Progenitor cell of endocrine pancreas (in vitro differentiated cells): Measurements from ENCODE around the gene FBXW8. TPM values are rescaled to one million over a fixed set of nuclear protein-coding genes. Genes with fewer than 3 reads are reported as not detected.

Experiments used
- DNase-seq: peaks from one replicate; pipeline ENCODE4 v3.0.0; 2021; ENCODE audit warnings: low spot score; ENCODE audit not compliant: unreplicated experiment
- H3K27ac Mint-ChIP-seq: 2 replicates; pipeline ENCODE4 v1.8.0; 2021; ENCODE audit warnings: mild to moderate bottlenecking, moderate library complexity, mixed read lengths
- H3K27me3 Mint-ChIP-seq: 2 replicates; pipeline ENCODE4 v1.8.0; 2021; ENCODE audit warnings: mixed read lengths
- H3K36me3 Mint-ChIP-seq: 2 replicates; pipeline ENCODE4 v1.8.0; 2022; ENCODE audit warnings: mixed read lengths; ENCODE audit not compliant: insufficient read depth
- H3K4me1 Mint-ChIP-seq: 2 replicates; pipeline ENCODE4 v1.8.0; 2021; ENCODE audit warnings: low read depth, mixed read lengths
- H3K4me3 Mint-ChIP-seq: 2 replicates; pipeline ENCODE4 v1.8.0; 2021; ENCODE audit warnings: low read depth, mild to moderate bottlenecking, moderate library complexity, mixed read lengths
- H3K9me3 Mint-ChIP-seq: 2 replicates; pipeline ENCODE4 v1.8.0; 2021; ENCODE audit warnings: low read depth, mixed read lengths
- CTCF ChIP-seq: fragments of 200-600 bp; sonication (generic); IDR thresholded peaks from one replicate; pipeline ENCODE4 v1.5.0; 2021; ENCODE audit warnings: antibody characterized with exemption, mild to moderate bottlenecking; ENCODE audit not compliant: unreplicated experiment
- total RNA-seq: library from RNA; stranded (reverse); gene quantifications from 2 replicates; pipeline ENCODE4 v1.2.1, GENCODE V29; 2021

Gene FBXW8
- total RNA-seq, 1 donor from 2014 or later, result 32.6 TPM

DNA sequence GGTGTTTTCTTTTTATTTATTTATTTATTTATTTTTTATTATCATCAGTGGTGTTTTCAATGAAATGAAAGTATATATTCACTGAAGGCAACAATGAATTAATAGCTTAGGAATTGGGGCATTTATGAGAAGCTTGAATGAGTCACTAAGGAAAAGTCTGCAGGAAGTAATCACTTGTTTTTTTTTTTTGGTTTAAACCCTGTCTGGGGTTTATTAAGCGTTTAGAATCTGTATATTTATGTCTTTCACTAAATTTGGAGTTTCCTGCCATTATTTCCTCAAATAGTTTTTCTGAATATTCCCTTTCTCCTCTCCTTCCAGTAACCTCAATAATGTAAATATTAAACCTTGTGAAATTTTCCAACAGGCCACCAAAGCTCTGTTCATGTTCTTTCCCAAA lies 103.0 kb downstream of the FBXW8 start:
- no peak for DNase-seq
- Mint-ChIP-seq H3K27me3 (no peaks in the 10 kb centered on the region), H3K9me3 (peaks cover 8% of the 10 kb centered on the region), H3K27ac (no peak overlapping the region), H3K4me3 (no peak overlapping the region), H3K36me3 (peaks cover 46% of the 10 kb centered on the region), H3K4me1 (no peaks in the 10 kb centered on the region)
- no peak for TF ChIP-seq CTCF

DNA sequence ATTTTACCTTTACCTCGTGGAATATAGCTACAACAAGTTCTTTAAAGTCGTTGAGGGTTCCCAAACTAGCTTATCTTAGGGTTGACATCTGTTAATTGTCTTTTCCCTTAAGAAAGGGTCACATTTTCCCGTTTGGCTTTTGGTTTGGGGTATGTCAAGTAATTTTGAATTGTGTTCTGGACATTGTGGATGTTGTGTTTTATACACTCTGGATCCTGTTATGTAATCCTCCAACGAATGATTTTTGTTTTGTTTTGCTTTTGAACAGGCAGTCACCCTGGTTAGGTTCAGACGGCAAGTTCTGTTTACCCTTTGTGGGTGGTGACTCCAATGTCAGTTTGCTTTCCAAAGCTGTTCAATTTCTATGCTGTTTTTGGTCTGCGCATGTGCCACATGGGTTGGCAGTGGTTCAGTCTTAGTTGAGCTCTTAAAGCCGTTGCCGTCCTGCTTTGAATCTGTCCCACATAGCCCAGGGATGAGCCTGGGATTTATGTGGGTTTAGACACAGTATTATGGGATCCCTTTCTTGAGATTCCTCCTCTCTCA lies 103.7 kb downstream of the FBXW8 start:
- Mint-ChIP-seq H3K27me3 (no peaks in the 10 kb centered on the region), H3K4me1 (no peaks in the 10 kb centered on the region), H3K27ac (peak overlapping the region; percentile 63)

DNA sequence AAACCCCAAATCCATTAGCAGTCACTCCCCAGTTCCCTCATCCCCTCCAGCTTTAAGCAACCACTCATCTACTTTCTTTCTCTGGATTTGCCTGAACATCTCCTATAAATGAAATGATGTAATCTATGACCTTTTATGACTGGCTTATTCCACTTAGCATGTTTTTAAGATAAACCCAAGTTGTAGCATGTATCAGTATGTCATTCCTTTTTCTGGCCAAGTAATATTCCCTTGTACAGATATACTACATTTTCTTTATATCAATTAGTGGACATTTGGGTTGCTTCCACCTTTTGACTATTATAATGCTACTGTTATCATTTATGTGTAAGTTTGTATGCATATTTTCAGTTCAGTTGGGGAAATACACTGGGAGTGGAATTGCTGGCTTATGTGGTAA lies 105.1 kb downstream of the FBXW8 start:
- TF ChIP-seq CTCF, result no peak
- Mint-ChIP-seq H3K9me3 (peaks cover 8% of the 10 kb centered on the region), H3K4me3 (no peak overlapping the region), H3K36me3 (peaks cover 38% of the 10 kb centered on the region), H3K4me1 (no peaks in the 10 kb centered on the region), H3K27me3 (no peaks in the 10 kb centered on the region), H3K27ac (no peak overlapping the region)
- DNase-seq, result no peak

More for the DNA sequence above, 103.7 kb downstream of the FBXW8 start:
- Mint-ChIP-seq H3K9me3 (peaks cover 8% of the 10 kb centered on the region), H3K4me3 (no peak overlapping the region), H3K36me3 (peaks cover 44% of the 10 kb centered on the region)
- no peak for DNase-seq
- no peak for TF ChIP-seq CTCF

DNA sequence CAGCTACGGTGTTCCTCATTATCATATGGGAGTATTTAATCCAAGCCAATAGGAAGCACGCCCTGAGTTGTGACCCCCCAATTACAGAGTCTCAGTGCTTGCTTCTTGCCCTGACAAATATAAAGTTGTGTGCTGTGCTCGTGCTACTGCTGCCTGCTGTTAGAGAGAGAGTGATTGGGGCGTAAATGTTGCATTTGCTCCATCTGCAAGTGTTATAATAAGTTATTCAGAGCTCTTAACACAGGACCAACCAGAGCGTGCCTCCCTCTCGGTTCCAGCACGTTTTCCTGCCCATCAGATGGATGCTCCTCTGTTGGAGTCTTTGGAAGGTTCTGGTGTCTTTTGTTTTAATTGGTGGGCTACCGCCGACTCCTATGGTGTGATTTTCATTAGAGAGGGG lies 107.1 kb downstream of the FBXW8 start:
- Mint-ChIP-seq H3K36me3 (peaks cover 32% of the 10 kb centered on the region), H3K9me3 (peaks cover 8% of the 10 kb centered on the region), H3K27ac (no peak overlapping the region), H3K4me1 (peaks cover 1% of the 10 kb centered on the region), H3K4me3 (no peak overlapping the region), H3K27me3 (no peaks in the 10 kb centered on the region)
- TF ChIP-seq CTCF, result no peak
- DNase-seq, result no peak

DNA sequence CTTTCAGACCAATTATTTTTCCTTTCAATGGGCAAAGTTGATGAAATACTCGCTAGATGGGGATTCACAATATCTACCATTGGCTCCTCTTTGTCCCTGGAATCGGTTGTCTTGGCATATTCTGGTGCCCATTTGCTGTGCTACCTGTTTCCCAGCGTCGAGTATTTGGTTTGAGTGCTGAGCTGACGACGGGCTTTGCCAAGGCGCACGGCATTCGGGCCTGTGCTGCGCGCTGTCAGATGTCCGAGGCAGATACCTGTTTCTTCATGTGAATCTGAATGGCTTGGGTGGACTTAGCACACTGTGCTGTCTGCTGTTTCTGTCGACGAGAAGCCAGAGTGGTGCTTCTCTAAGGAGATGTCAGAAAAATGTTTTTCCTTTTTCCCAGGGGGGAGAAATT lies 107.5 kb downstream of the FBXW8 start:
- Mint-ChIP-seq H3K4me1 (peaks cover 1% of the 10 kb centered on the region), H3K27me3 (no peaks in the 10 kb centered on the region), H3K27ac (no peak overlapping the region), H3K4me3 (no peak overlapping the region), H3K36me3 (peaks cover 27% of the 10 kb centered on the region), H3K9me3 (peaks cover 8% of the 10 kb centered on the region)
- TF ChIP-seq CTCF, result no peak
- no peak for DNase-seq
